Measurements from ENCODE around the gene PREP.
A peak's percentile ranks its signal among the peaks of the same experiment; 100 is the strongest.
"Not testable (repeated sequence)": the region's sequence is repeated elsewhere in the genome, so short reads cannot be mapped to it uniquely, and the experiment has no call there.

The PREP gene

DNA sequence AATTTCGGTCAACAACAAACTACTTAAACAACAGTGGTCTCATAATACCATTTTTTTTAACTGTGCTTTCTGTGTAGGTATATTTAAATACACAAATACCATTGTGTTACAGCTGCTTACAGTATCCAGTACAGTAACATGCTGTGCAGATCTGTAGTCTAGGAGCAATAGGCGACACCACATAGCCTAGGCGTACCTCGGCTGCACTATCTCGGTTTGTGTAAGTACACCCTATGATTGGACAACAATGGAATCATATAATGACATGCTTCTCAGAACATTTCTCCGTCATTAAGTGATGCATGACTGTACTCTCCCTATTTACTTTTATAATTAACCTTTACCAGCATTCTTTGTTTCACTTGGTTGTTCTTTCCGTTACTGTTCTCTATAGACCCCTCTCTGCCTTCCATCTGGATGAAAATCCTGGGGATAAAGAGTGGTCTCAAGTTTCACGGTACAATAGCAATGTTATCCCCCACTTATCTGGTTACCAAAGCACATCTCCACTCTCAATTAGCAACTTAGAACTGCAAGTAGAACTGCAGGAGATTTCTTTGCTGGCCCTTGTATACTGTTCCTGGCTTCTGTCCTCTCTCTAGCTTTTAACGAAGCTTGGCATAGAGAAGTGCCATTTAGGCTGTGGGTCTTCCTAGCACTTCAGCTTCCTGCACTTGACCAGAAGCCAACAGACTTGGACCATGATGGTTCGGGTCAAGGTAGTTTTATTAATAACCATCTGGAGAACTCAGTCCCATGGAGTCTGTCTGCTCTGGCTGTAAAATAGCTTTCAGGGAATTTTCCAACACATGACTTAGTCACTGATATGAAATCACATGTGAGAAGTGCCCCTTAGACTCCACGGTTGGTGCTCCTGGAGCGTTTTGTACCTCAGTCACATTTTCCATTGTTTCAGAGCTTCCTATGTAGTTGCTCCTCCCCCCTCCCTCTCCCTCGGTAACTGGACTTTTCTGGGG lies 142.7 kb downstream of the PREP start:
- no peak for DNase-seq

GRCh38 chr6:105258816-105259215 lies 144.1 kb downstream of the PREP start:
- no peak for DNase-seq

GRCh38 chr6:105257340-105257739 lies 145.5 kb downstream of the PREP start:
- peak; percentile 66 for DNase-seq

DNA sequence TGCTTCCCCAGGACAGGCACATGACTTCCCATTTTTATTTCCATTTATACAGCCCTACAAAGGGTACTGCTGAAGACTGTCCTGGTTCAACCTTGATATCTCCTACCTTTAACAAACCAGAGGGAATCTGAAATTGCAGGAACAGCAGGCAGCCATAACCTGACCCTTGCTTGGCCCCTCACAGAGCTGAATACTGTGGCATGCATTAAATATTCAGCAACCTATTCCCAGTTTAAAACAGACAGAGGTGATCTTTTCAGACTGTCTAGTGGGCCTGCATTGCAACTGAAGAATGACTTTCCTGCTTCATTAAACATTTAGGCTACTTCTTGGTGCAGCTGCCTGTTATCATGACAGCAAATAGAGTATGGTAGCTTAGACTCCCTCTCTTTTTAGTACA lies 146.3 kb downstream of the PREP start:
- no peak for DNase-seq

GRCh38 chr6:105253787-105254186 lies 149.1 kb downstream of the PREP start:
- no peak for DNase-seq

DNA sequence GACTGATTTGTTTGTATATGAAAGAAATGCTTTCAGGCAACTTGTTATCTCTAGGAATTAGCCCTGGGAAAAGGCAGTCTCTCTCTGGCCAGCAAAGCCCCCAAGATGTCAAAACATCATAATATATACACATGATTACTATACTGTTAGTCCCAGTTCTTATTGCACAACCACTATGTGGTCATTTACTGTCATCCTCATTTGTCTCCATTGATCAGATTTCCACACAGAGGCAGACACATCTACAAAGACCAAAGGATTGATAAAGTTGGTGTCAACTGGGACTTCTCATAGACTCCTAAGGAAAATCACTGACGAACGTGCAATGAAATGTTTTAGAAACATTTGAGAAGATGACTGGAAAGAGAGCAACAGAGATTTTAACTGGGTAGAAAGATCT lies 151.2 kb downstream of the PREP start:
- DNase-seq, result no peak

- DNase-seq, result no peak
Measured at GRCh38 chr6:105250533-105250932, 152.3 kb downstream of the PREP start.

- DNase-seq, result no peak
Measured at GRCh38 chr6:105243487-105243886, 159.4 kb downstream of the PREP start.

- DNase-seq, result no peak
Measured at GRCh38 chr6:105235155-105235554, 167.7 kb downstream of the PREP start.

DNA sequence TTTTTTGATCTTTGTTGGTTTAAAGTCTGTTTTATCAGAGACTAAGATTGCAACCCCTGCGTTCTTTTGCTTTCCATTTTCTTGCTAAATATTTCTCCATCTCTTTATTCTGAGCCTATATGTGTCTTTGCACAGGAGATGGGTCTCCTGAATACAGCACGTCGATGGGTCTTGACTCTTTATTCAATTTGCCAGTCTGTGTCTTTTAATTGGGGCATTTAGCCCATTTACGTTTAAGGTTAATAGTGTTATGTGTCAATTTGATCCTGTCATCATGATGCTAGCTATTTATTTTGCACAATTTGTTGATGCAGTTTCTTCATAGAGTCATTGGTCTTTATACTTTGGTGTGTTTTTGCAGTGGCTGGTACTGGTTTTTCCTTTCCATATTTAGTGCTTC lies 171.1 kb downstream of the PREP start:
- DNase-seq, result not testable (repeated sequence)
